SK-N-SH treated with all-trans-retinoic acid at 6 μM for 48 hours (cell line): ENCODE data around the gene COL25A1.

ENCODE experiments used
- ATAC-seq: fragments of 200-7000 bp; cut with Tn5 transposase; 3 replicates; pipeline ENCODE4 v1.9.1; 2020; ENCODE audit warnings: mild to moderate bottlenecking, moderate library complexity
- ARNTL ChIP-seq: fragments of 450-650 bp; formaldehyde crosslinking; IDR thresholded peaks from 2 replicates; pipeline ENCODE4 v1.5.0; 2020; ENCODE audit warnings: low read depth, mild to moderate bottlenecking, moderate library complexity, borderline replicate concordance
- ESRRG ChIP-seq: fragments of 250-450 bp; sonication (Bioruptor Pico); IDR thresholded peaks from 2 replicates; pipeline ENCODE4 v1.6.1; 2021; ENCODE audit warnings: mild to moderate bottlenecking
- ISL1 ChIP-seq: fragments of 250-450 bp; sonication (Bioruptor Pico); IDR thresholded peaks from 2 replicates; pipeline ENCODE4 v2.1.2; 2022; ENCODE audit warnings: mild to moderate bottlenecking, moderate library complexity
- OSR1 ChIP-seq: fragments of 250-450 bp; sonication (Bioruptor Pico); IDR thresholded peaks from 2 replicates; pipeline ENCODE4 v1.8.0; 2022; ENCODE audit warnings: moderate library complexity, mild to moderate bottlenecking, inconsistent platforms
- PATZ1 ChIP-seq: fragments of 250-450 bp; sonication (Bioruptor Pico); IDR thresholded peaks from 2 replicates; pipeline ENCODE4 v1.8.0; 2020; ENCODE audit warnings: mild to moderate bottlenecking, moderate library complexity, borderline replicate concordance
- POU6F1 ChIP-seq: fragments of 250-450 bp; sonication (Bioruptor Pico); IDR thresholded peaks from 2 replicates; pipeline ENCODE4 v1.8.0; 2021; ENCODE audit warnings: low read depth, mild to moderate bottlenecking, moderate library complexity, borderline replicate concordance
- PPARA ChIP-seq: fragments of 250-450 bp; sonication (Bioruptor Pico); IDR thresholded peaks from 2 replicates; pipeline ENCODE4 v1.5.0; 2020; ENCODE audit warnings: mild to moderate bottlenecking, borderline replicate concordance
- RARB ChIP-seq: fragments of 250-450 bp; sonication (Bioruptor Pico); IDR thresholded peaks from 2 replicates; pipeline ENCODE4 v1.8.0; 2021; ENCODE audit warnings: mild to moderate bottlenecking, moderate library complexity
- SNAI2 ChIP-seq: fragments of 250-450 bp; sonication (Bioruptor Pico); IDR thresholded peaks from 2 replicates; pipeline ENCODE4 v1.5.0; 2020; ENCODE audit warnings: mild to moderate bottlenecking, moderate library complexity
- TCF4 ChIP-seq: fragments of 250-450 bp; sonication (Bioruptor Pico); IDR thresholded peaks from 2 replicates; pipeline ENCODE4 v1.8.0; 2021; ENCODE audit warnings: mild to moderate bottlenecking, moderate library complexity, borderline replicate concordance
- TOX ChIP-seq: fragments of 250-450 bp; sonication (Bioruptor Pico); IDR thresholded peaks from 2 replicates; pipeline ENCODE4 v1.8.0; 2021; ENCODE audit warnings: mild to moderate bottlenecking, moderate library complexity, borderline replicate concordance
- ZC3H10 ChIP-seq: fragments of 250-450 bp; sonication (Bioruptor Pico); IDR thresholded peaks from 2 replicates; pipeline ENCODE4 v1.5.1; 2021; ENCODE audit warnings: mild to moderate bottlenecking, moderate library complexity
- ZFP3 ChIP-seq: fragments of 250-450 bp; sonication (Bioruptor Pico); IDR thresholded peaks from 2 replicates; pipeline ENCODE4 v1.5.0; 2020; ENCODE audit warnings: mild to moderate bottlenecking, moderate library complexity
- ZFP30 ChIP-seq: fragments of 450-650 bp; formaldehyde crosslinking; IDR thresholded peaks from 2 replicates; pipeline ENCODE4 v1.5.0; 2022; ENCODE audit warnings: mild to moderate bottlenecking, moderate library complexity
- ZNF565 ChIP-seq: fragments of 450-650 bp; formaldehyde crosslinking; conservative IDR thresholded peaks from 2 replicates; pipeline ENCODE4 v1.5.0; 2020; ENCODE audit warnings: low read depth, mild to moderate bottlenecking, moderate library complexity
- ZNF70 ChIP-seq: fragments of 450-650 bp; formaldehyde crosslinking; IDR thresholded peaks from 2 replicates; pipeline ENCODE4 v1.5.0; 2020; ENCODE audit warnings: mild to moderate bottlenecking, moderate library complexity
- ZNF8 ChIP-seq: fragments of 450-650 bp; formaldehyde crosslinking; IDR thresholded peaks from 2 replicates; pipeline ENCODE4 v1.5.0; 2020; ENCODE audit warnings: mild to moderate bottlenecking, moderate library complexity
- TF ChIP-seq, protein P1 (sequence below): fragments of 250-450 bp; sonication (Bioruptor Pico); IDR thresholded peaks from 2 replicates; pipeline ENCODE4 v1.5.0; 2020; ENCODE audit warnings: mild to moderate bottlenecking, moderate library complexity
- TF ChIP-seq, protein P2 (sequence below): fragments of 250-450 bp; sonication (Bioruptor Pico); IDR thresholded peaks from 2 replicates; pipeline ENCODE4 v1.5.1; 2021; ENCODE audit warnings: mild to moderate bottlenecking, moderate library complexity

COL25A1 gene

GRCh38 chr4:109302361-109303139 lies at the start of gene COL25A1:
COL25A1 (minus strand) TSS chr4:109302658.
- peak; percentile 68 for ATAC-seq
- no peak for TF ChIP-seq ZNF70
- no peak for TF ChIP-seq TCF4 (CRISPR knock-in tag)
- TF ChIP-seq RARB = no peak
- TF ChIP-seq SNAI2 (CRISPR knock-in tag) = no peak
- TF ChIP-seq ZNF8 = no peak
- no peak for TF ChIP-seq ZNF565 (CRISPR knock-in tag)
- TF ChIP-seq OSR1 = no peak
- TF ChIP-seq, protein P1, sequence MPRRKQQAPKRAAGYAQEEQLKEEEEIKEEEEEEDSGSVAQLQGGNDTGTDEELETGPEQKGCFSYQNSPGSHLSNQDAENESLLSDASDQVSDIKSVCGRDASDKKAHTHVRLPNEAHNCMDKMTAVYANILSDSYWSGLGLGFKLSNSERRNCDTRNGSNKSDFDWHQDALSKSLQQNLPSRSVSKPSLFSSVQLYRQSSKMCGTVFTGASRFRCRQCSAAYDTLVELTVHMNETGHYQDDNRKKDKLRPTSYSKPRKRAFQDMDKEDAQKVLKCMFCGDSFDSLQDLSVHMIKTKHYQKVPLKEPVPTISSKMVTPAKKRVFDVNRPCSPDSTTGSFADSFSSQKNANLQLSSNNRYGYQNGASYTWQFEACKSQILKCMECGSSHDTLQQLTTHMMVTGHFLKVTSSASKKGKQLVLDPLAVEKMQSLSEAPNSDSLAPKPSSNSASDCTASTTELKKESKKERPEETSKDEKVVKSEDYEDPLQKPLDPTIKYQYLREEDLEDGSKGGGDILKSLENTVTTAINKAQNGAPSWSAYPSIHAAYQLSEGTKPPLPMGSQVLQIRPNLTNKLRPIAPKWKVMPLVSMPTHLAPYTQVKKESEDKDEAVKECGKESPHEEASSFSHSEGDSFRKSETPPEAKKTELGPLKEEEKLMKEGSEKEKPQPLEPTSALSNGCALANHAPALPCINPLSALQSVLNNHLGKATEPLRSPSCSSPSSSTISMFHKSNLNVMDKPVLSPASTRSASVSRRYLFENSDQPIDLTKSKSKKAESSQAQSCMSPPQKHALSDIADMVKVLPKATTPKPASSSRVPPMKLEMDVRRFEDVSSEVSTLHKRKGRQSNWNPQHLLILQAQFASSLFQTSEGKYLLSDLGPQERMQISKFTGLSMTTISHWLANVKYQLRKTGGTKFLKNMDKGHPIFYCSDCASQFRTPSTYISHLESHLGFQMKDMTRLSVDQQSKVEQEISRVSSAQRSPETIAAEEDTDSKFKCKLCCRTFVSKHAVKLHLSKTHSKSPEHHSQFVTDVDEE (CRISPR knock-in tag) = no peak
- TF ChIP-seq ZFP30 = no peak
- TF ChIP-seq, protein P2, sequence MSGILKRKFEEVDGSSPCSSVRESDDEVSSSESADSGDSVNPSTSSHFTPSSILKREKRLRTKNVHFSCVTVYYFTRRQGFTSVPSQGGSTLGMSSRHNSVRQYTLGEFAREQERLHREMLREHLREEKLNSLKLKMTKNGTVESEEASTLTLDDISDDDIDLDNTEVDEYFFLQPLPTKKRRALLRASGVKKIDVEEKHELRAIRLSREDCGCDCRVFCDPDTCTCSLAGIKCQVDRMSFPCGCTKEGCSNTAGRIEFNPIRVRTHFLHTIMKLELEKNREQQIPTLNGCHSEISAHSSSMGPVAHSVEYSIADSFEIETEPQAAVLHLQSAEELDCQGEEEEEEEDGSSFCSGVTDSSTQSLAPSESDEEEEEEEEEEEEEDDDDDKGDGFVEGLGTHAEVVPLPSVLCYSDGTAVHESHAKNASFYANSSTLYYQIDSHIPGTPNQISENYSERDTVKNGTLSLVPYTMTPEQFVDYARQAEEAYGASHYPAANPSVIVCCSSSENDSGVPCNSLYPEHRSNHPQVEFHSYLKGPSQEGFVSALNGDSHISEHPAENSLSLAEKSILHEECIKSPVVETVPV (CRISPR knock-in tag) = no peak
- no peak for TF ChIP-seq ARNTL (CRISPR knock-in tag)
- no peak for TF ChIP-seq PPARA
- no peak for TF ChIP-seq ZC3H10 (CRISPR knock-in tag)
- no peak for TF ChIP-seq POU6F1 (CRISPR knock-in tag)
- no peak for TF ChIP-seq PATZ1 (CRISPR knock-in tag)
- no peak for TF ChIP-seq ZFP3 (CRISPR knock-in tag)
- no peak for TF ChIP-seq ISL1 (CRISPR knock-in tag)
- TF ChIP-seq TOX (CRISPR knock-in tag) = no peak

DNA sequence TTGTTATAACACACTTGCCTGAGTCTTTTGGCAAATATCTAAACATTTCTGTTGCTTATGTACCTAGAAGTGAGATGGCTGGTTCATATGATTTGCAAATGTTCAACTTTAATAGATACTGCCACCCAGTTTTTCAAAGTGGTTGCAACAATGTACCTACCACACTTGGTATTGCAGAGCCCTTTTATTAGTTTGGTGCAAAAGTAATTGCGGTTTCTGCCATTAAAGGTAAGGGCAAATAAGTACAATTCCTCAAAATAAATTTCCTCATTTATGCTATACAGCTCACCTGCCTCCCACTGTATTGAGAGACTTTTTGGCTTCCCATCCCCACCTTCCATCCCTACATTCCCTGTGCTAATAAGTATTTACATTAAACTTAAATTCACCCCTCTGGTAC lies 47.7 kb upstream of the COL25A1 start:
- ATAC-seq = no peak
- TF ChIP-seq ESRRG = no peak
- TF ChIP-seq PPARA = no peak
- TF ChIP-seq, protein P2 (CRISPR knock-in tag) = no peak
- no peak for TF ChIP-seq TCF4 (CRISPR knock-in tag)
- TF ChIP-seq SNAI2 (CRISPR knock-in tag) = no peak
- TF ChIP-seq, protein P1 (CRISPR knock-in tag) = no peak
- no peak for TF ChIP-seq ZNF565 (CRISPR knock-in tag)
- TF ChIP-seq, all 23 proteins: peak for 0
